Measurements from ENCODE around the gene ZC3H11A.
"Not testable (repeated sequence)": the region's sequence is repeated elsewhere in the genome, so short reads cannot be mapped to it uniquely, and the experiment has no call there.

Gene ZC3H11A

GRCh38 chr1:203795441-203796235, at the start of gene ZC3H11A, which contains the start of gene ZBED6:
Gene ZC3H11A, plus strand, starts transcription at chr1:203795623. Its CDS starts 21,448 bp downstream, at chr1:203817071.
Gene ZBED6, plus strand, starts transcription at chr1:203795623. Its CDS starts 1,900 bp downstream, at chr1:203797523.
- DNase-seq = peak; percentile 99

GRCh38 chr1:203746281-203746680, 49.1 kb upstream of the ZC3H11A start:
- no peak for DNase-seq

- peak; percentile 80 for DNase-seq
These were observed 44.4 kb upstream of the ZC3H11A start for GRCh38 chr1:203751051-203751450.

GRCh38 chr1:203751618-203752361, 43.6 kb upstream of the ZC3H11A start:
- DNase-seq = not testable (repeated sequence)

- DNase-seq = no peak
These were observed 41.0 kb upstream of the ZC3H11A start for GRCh38 chr1:203754455-203754864.

GRCh38 chr1:203756036-203756435, 39.4 kb upstream of the ZC3H11A start:
- no peak for DNase-seq

GRCh38 chr1:203758749-203759148, 36.7 kb upstream of the ZC3H11A start:
- peak; percentile 13 for DNase-seq

- DNase-seq = no peak
These were observed 34.9 kb upstream of the ZC3H11A start for GRCh38 chr1:203760506-203760905.

- DNase-seq = not testable (repeated sequence)
These were observed 33.5 kb upstream of the ZC3H11A start for GRCh38 chr1:203761958-203762357.

- DNase-seq = no peak
These were observed 31.9 kb upstream of the ZC3H11A start for GRCh38 chr1:203763505-203763904.

- no peak for DNase-seq
These were observed 31.1 kb upstream of the ZC3H11A start for GRCh38 chr1:203764105-203765028.

- no peak for DNase-seq
These were observed 30.2 kb upstream of the ZC3H11A start, which contains the start of gene LAX1 for GRCh38 chr1:203765029-203765837. Gene LAX1, plus strand, starts transcription at chr1:203765183. Its CDS starts 383 bp downstream, at chr1:203765566.

- DNase-seq = no peak
These were observed 27.2 kb upstream of the ZC3H11A start for GRCh38 chr1:203768256-203768655.

- DNase-seq = peak; percentile 89
These were observed 25.7 kb upstream of the ZC3H11A start for GRCh38 chr1:203769505-203770343.

- no peak for DNase-seq
These were observed 23.5 kb upstream of the ZC3H11A start for GRCh38 chr1:203771901-203772301.

GRCh38 chr1:203772836-203773235, 22.6 kb upstream of the ZC3H11A start:
- DNase-seq = no peak

GRCh38 chr1:203776636-203777035, 18.8 kb upstream of the ZC3H11A start:
- no peak for DNase-seq

- no peak for DNase-seq
These were observed 17.8 kb upstream of the ZC3H11A start for GRCh38 chr1:203777596-203777995.

GRCh38 chr1:203778146-203778545, 17.3 kb upstream of the ZC3H11A start:
- DNase-seq = no peak

- DNase-seq = no peak
These were observed 16.6 kb upstream of the ZC3H11A start for GRCh38 chr1:203778789-203779188.

- no peak for DNase-seq
These were observed 13.5 kb upstream of the ZC3H11A start for GRCh38 chr1:203781962-203782361.
